C4-2B (cell line): ENCODE measurements around the gene HEATR5B.

Experiments used
- CTCF ChIP-seq: fragments of 450-650 bp; conservative IDR thresholded peaks from 2 replicates; pipeline ENCODE4 v1.5.1; 2017; ENCODE audit warnings: mild to moderate bottlenecking
- ZFX ChIP-seq: fragments of 450-650 bp; IDR thresholded peaks from 2 replicates; pipeline ENCODE4 v1.6.1; 2017

DNA sequence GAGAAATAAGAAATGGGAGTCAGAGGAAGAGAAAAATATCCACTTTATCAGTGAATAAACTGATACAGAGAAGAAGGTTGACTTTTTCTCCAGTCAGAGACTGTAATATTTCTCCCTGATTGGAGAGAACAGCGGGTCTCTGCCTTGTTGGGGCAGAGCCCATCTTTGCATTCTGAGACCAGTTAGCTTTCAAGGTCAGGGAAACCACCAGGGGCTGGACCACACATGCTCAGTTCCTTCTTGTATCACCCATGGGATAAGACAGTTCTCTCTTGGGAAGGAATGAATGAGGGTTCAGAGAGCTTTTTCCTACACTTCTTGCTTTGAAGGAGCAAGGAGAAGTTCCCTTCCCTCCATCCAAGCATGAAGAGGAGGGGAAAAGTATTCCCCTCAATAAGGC is 12.4 kb upstream of the HEATR5B start:
- TF ChIP-seq CTCF = no peak
- TF ChIP-seq ZFX = no peak
